ENCODE results near the gene TNFRSF19. TPM values are rescaled to one million over a fixed set of nuclear protein-coding genes. Genes with fewer than 3 reads are reported as not detected.

The TNFRSF19 gene
- total RNA-seq, 1 donor from 2014 or later, result 0.85 TPM

DNA sequence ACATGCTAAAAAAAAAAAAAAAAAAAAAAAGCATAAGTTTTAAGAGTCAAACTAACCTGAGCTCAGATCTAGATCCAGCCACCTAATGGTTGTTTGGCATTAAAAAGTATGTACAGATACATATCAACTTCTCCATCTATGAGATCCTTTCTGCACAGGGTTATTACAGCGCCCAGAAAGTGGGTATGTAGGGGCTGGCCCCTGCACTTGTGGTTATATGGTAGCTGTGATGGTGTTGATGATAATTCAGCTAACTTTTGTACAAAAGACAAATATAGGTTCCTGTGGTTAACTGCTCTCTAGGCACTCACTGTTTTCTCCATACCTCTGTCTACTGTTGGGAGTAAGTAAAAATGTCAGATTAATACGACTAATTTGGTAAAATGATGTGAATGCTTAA is 81.7 kb downstream of the TNFRSF19 start:
- intact Hi-C loops (cut with DNase I), result no loop called here
- no peaks in the 10 kb centered on the region for H3K4me1 ChIP-seq
- H3K36me3 ChIP-seq, result no peaks in the 10 kb centered on the region
- no peak overlapping the region for H3K27ac ChIP-seq
- DNase-seq (ENCODE audit: low spot score in 2 of 2), result no peak
- no peak overlapping the region for H3K4me3 ChIP-seq
- H3K9me3 ChIP-seq, result no peaks in the 10 kb centered on the region
- no peaks in the 10 kb centered on the region for H3K27me3 ChIP-seq
- TF ChIP-seq, protein P1, sequence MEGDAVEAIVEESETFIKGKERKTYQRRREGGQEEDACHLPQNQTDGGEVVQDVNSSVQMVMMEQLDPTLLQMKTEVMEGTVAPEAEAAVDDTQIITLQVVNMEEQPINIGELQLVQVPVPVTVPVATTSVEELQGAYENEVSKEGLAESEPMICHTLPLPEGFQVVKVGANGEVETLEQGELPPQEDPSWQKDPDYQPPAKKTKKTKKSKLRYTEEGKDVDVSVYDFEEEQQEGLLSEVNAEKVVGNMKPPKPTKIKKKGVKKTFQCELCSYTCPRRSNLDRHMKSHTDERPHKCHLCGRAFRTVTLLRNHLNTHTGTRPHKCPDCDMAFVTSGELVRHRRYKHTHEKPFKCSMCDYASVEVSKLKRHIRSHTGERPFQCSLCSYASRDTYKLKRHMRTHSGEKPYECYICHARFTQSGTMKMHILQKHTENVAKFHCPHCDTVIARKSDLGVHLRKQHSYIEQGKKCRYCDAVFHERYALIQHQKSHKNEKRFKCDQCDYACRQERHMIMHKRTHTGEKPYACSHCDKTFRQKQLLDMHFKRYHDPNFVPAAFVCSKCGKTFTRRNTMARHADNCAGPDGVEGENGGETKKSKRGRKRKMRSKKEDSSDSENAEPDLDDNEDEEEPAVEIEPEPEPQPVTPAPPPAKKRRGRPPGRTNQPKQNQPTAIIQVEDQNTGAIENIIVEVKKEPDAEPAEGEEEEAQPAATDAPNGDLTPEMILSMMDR (IDR thresholded peaks at IDR 0.05), result no peak

DNA sequence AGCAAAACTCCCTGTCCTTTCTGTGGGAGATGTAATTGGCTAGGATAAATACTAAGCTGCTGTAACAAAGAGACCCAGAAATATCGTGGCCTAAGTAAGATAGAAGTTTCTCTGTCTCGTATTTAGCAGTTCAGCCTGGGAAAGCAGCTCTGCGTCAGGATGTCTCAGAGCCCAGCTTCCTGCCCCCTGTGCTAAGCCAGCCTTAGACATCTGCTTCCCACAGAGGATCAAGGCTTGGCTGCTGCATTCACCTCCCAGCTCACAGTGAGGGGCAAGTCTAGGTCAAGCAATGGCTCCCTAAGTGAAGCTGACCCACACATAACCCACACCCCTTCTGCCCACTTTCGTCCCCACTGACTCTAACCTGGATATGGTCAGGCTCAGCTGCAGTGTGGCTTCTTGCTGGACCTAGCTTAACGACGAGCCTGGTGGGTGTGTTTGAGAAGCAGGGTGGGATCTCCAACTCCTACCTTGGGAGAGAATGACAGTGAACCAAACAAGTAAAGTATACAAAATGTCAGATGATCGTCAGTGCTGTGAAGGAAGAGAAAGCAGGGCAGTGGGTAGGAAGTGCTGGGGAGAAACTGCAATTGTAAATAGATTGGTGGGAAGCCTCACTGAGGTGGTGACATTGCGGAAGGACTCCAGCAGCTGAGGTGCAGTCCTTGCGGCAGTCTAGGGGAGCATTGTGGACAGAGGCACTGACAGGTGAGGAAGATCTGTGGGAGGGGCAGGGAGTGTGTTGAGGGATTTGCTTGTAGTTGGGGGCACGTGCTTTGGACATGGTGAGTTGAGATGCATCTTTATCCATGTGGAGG is 82.9 kb downstream of the TNFRSF19 start:
- DNase-seq (ENCODE audit: low spot score in 2 of 2), result no peak
- Histone ChIP-seq H3K9me3 (no peaks in the 10 kb centered on the region), H3K27ac (no peak overlapping the region), H3K36me3 (no peaks in the 10 kb centered on the region), H3K27me3 (no peaks in the 10 kb centered on the region), H3K4me3 (no peak overlapping the region), H3K4me1 (no peaks in the 10 kb centered on the region)
- TF ChIP-seq, protein P1 (IDR thresholded peaks at IDR 0.05), result no peak
- intact Hi-C loops (cut with DNase I), result no loop called here

- no peak overlapping the region for H3K27ac ChIP-seq
- intact Hi-C loops (cut with DNase I), result no loop called here
- DNase-seq (ENCODE audit: low spot score in 2 of 2), result no peak
These were observed 84.2 kb downstream of the TNFRSF19 start for GRCh38 chr13:23654111-23655110.

DNA sequence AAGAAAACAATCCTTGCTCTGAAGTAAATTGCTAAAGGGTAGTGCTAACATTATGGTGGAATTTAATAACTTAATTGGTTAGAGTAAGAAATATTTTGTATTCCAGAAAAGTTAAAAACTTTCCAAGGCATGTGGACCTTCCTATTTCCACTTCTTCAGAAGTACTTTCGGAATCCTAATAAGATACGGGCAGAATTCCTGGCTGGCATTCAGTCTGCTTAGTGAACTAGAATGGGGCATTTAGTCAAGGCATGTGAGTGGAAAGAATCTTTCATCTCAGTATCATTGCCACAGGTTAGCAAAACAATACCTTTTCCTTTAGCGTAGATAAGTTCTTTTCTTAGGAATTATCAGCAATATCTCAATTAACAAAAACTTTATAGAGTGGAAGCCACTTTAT is 85.1 kb downstream of the TNFRSF19 start:
- Histone ChIP-seq H3K27me3 (no peaks in the 10 kb centered on the region), H3K9me3 (no peaks in the 10 kb centered on the region), H3K4me1 (no peaks in the 10 kb centered on the region), H3K27ac (no peak overlapping the region), H3K36me3 (no peaks in the 10 kb centered on the region), H3K4me3 (no peak overlapping the region)
- intact Hi-C loops (cut with DNase I), result no loop called here
- no peak for DNase-seq (ENCODE audit: low spot score in 2 of 2)
- TF ChIP-seq, protein P1 (IDR thresholded peaks at IDR 0.05), result no peak

More at GRCh38 chr13:23654111-23655110, 84.2 kb downstream of the TNFRSF19 start:
- TF ChIP-seq, protein P1 (IDR thresholded peaks at IDR 0.05), result no peak
- H3K27me3 ChIP-seq, result no peaks in the 10 kb centered on the region
- no peaks in the 10 kb centered on the region for H3K4me1 ChIP-seq
- H3K4me3 ChIP-seq, result no peak overlapping the region
- no peaks in the 10 kb centered on the region for H3K36me3 ChIP-seq
- H3K9me3 ChIP-seq, result no peaks in the 10 kb centered on the region

GRCh38 chr13:23656637-23657371 is 86.6 kb downstream of the TNFRSF19 start:
- no peak overlapping the region for H3K27ac ChIP-seq

More at GRCh38 chr13:23656637-23657371, 86.6 kb downstream of the TNFRSF19 start:
- no peaks in the 10 kb centered on the region for H3K36me3 ChIP-seq
- no peak for DNase-seq (ENCODE audit: low spot score in 2 of 2)
- intact Hi-C loops (cut with DNase I), result no loop called here
- H3K4me3 ChIP-seq, result no peak overlapping the region
- H3K4me1 ChIP-seq, result no peaks in the 10 kb centered on the region
- H3K27me3 ChIP-seq, result no peaks in the 10 kb centered on the region
- H3K9me3 ChIP-seq, result no peaks in the 10 kb centered on the region
- TF ChIP-seq, protein P1 (IDR thresholded peaks at IDR 0.05), result no peak
